Left forelimb (tissue), 1 donor: ENCODE data around the gene COPS7A.
"Not testable (repeated sequence)": the region's sequence is repeated elsewhere in the genome, so short reads cannot be mapped to it uniquely, and the experiment has no call there.

Source experiments
- DNase-seq: peaks from one replicate; pipeline ENCODE4 v3.0.0-alpha.2; 2018; ENCODE audit warnings: low spot score

The COPS7A gene

GRCh38 chr12:6701078-6701768 lies 22.6 kb upstream of the COPS7A start:
- no peak for DNase-seq

GRCh38 chr12:6703631-6704030 lies 20.2 kb upstream of the COPS7A start:
- no peak for DNase-seq

GRCh38 chr12:6708351-6708750 lies 15.5 kb upstream of the COPS7A start:
- DNase-seq: not testable (repeated sequence)

GRCh38 chr12:6708960-6709394 lies 14.9 kb upstream of the COPS7A start:
- DNase-seq: no peak

- DNase-seq: not testable (repeated sequence)
Measured at GRCh38 chr12:6716031-6716873, 7.6 kb upstream of the COPS7A start.

- no peak for DNase-seq
Measured at GRCh38 chr12:6716874-6717437, 6.9 kb upstream of the COPS7A start.

GRCh38 chr12:6722863-6723262 lies 983 bp upstream of the COPS7A start:
- DNase-seq: no peak

GRCh38 chr12:6724409-6724797 lies 557 bp downstream of the COPS7A start:
- DNase-seq: no peak

GRCh38 chr12:6725350-6725749 lies 1.5 kb downstream of the COPS7A start:
- DNase-seq: no peak

- no peak for DNase-seq
Measured at GRCh38 chr12:6729186-6729585, 5.3 kb downstream of the COPS7A start.

GRCh38 chr12:6730169-6730568 lies 6.3 kb downstream of the COPS7A start:
- DNase-seq: no peak

- no peak for DNase-seq
Measured at GRCh38 chr12:6734506-6735387, 10.9 kb downstream of the COPS7A start.

GRCh38 chr12:6735448-6736191 lies 11.8 kb downstream of the COPS7A start:
- no peak for DNase-seq

GRCh38 chr12:6736754-6737153 lies 12.9 kb downstream of the COPS7A start:
- DNase-seq: no peak

- not testable (repeated sequence) for DNase-seq
Measured at GRCh38 chr12:6742080-6742479, 18.2 kb downstream of the COPS7A start.

GRCh38 chr12:6742834-6743233 lies 19.0 kb downstream of the COPS7A start:
- no peak for DNase-seq

- not testable (repeated sequence) for DNase-seq
Measured at GRCh38 chr12:6743300-6743699, 19.5 kb downstream of the COPS7A start.

GRCh38 chr12:6745741-6746525 lies 22.1 kb downstream of the COPS7A start:
- DNase-seq: no peak

GRCh38 chr12:6747216-6747615 lies 23.4 kb downstream of the COPS7A start:
- no peak for DNase-seq

- no peak for DNase-seq
Measured at GRCh38 chr12:6748761-6749160, 24.9 kb downstream of the COPS7A start.
